H9 (cell line): ENCODE results near the gene FOXO1. TPM values are rescaled to one million over a fixed set of nuclear protein-coding genes. Genes with fewer than 3 reads are reported as not detected.

ENCODE experiments used
- DNase-seq: peaks from one replicate; pipeline ENCODE4 v3.0.0-alpha.2; 2017
- H2AFZ ChIP-seq: one replicate; pipeline ENCODE4 v1.6.1; 2013; ENCODE audit warnings: mild to moderate bottlenecking, low read length, control low read depth, moderate library complexity
- H2AK5ac ChIP-seq: 2 replicates; pipeline ENCODE4 v1.6.1; 2013; ENCODE audit warnings: low read length, control low read depth, mixed read lengths; ENCODE audit not compliant: insufficient read length
- H2BK120ac ChIP-seq: one replicate; pipeline ENCODE4 v1.6.1; 2013; ENCODE audit warnings: low read depth, mild to moderate bottlenecking, low read length, control low read depth, inconsistent platforms; ENCODE audit not compliant: poor library complexity, severe bottlenecking
- H2BK12ac ChIP-seq: 2 replicates; pipeline ENCODE4 v1.6.1; 2013; ENCODE audit warnings: low read length, control low read depth, mixed read lengths, low read depth; ENCODE audit not compliant: insufficient read length
- H2BK15ac ChIP-seq: 2 replicates; pipeline ENCODE4 v1.6.1; 2013; ENCODE audit warnings: low read depth, low read length, control low read depth
- H2BK20ac ChIP-seq: one replicate; pipeline ENCODE4 v1.6.1; 2013; ENCODE audit warnings: low read depth, mild to moderate bottlenecking, low read length, control low read depth, inconsistent platforms; ENCODE audit not compliant: poor library complexity, severe bottlenecking
- H2BK5ac ChIP-seq: 2 replicates; pipeline ENCODE4 v1.6.1; 2013; ENCODE audit warnings: low read length, control low read depth, mixed read lengths; ENCODE audit not compliant: insufficient read length
- H3K14ac ChIP-seq: 2 replicates; pipeline ENCODE4 v1.6.1; 2013; ENCODE audit warnings: low read length, control low read depth; ENCODE audit not compliant: insufficient read depth
- H3K18ac ChIP-seq: 2 replicates; pipeline ENCODE4 v1.6.1; 2013; ENCODE audit warnings: low read depth, mild to moderate bottlenecking, mixed read lengths, low read length, control low read depth; ENCODE audit not compliant: insufficient read length
- H3K23ac ChIP-seq: 2 replicates; pipeline ENCODE4 v1.6.1; 2013; ENCODE audit warnings: low read length, control low read depth, mixed read lengths, low read depth; ENCODE audit not compliant: insufficient read length
- H3K23me2 ChIP-seq: 2 replicates; pipeline ENCODE4 v1.6.1; 2013; ENCODE audit warnings: low read depth, mild to moderate bottlenecking, mixed read lengths, low read length, control low read depth; ENCODE audit not compliant: insufficient read length, poor library complexity, severe bottlenecking
- H3K27ac ChIP-seq: 2 replicates; pipeline ENCODE4 v1.5.1; 2013; ENCODE audit warnings: low read length, control low read depth, mixed read lengths, low read depth; ENCODE audit not compliant: insufficient read length
- H3K27me3 ChIP-seq: 2 replicates; pipeline ENCODE4 v1.6.1; 2013; ENCODE audit warnings: low read length, control low read depth, inconsistent platforms; ENCODE audit not compliant: insufficient read depth
- H3K4ac ChIP-seq: 2 replicates; pipeline ENCODE4 v1.6.1; 2013; ENCODE audit warnings: low read depth, mild to moderate bottlenecking, control low read depth, inconsistent platforms, low read length, moderate library complexity
- H3K4me1 ChIP-seq: 2 replicates; pipeline ENCODE4 v1.6.1; 2013; ENCODE audit warnings: low read length, control low read depth, inconsistent platforms; ENCODE audit not compliant: insufficient read depth
- H3K4me2 ChIP-seq: 2 replicates; pipeline ENCODE4 v1.6.1; 2013; ENCODE audit warnings: low read length, control low read depth, mixed read lengths; ENCODE audit not compliant: insufficient read length, insufficient read depth
- H3K56ac ChIP-seq: 2 replicates; pipeline ENCODE4 v1.6.1; 2013; ENCODE audit warnings: low read depth, mild to moderate bottlenecking, mixed read lengths, low read length, control low read depth; ENCODE audit not compliant: insufficient read length
- H3K79me1 ChIP-seq: 2 replicates; pipeline ENCODE4 v1.6.1; 2013; ENCODE audit warnings: low read depth, mild to moderate bottlenecking, moderate library complexity, low read length, control low read depth, inconsistent platforms; ENCODE audit not compliant: insufficient read depth, poor library complexity, severe bottlenecking
- H3K79me2 ChIP-seq: 2 replicates; pipeline ENCODE4 v1.6.1; 2013; ENCODE audit warnings: low read length, control low read depth, inconsistent platforms; ENCODE audit not compliant: insufficient read depth
- H3K9ac ChIP-seq: 2 replicates; pipeline ENCODE4 v1.6.1; 2013; ENCODE audit warnings: low read length, control low read depth, mixed read lengths; ENCODE audit not compliant: insufficient read length; ENCODE audit errors: extremely low read depth
- H3K9me3 ChIP-seq: one replicate; pipeline ENCODE4 v1.6.1; 2013; ENCODE audit warnings: low read depth, low read length, inconsistent platforms; ENCODE audit not compliant: control insufficient read depth
- H3T11ph ChIP-seq: one replicate; pipeline ENCODE4 v1.6.1; 2013; ENCODE audit warnings: mild to moderate bottlenecking, low read length, control low read depth, inconsistent platforms
- H4K20me1 ChIP-seq: one replicate; pipeline ENCODE4 v1.6.1; 2013; ENCODE audit not compliant: control insufficient read depth, insufficient read length, insufficient read depth
- H4K5ac ChIP-seq: 2 replicates; pipeline ENCODE4 v1.6.1; 2013; ENCODE audit warnings: low read depth, mild to moderate bottlenecking, mixed read lengths, low read length, control low read depth; ENCODE audit not compliant: insufficient read length
- H4K8ac ChIP-seq: replicated peaks from 2 replicates; pipeline ENCODE4 v1.6.1; 2013; ENCODE audit warnings: low read length, control low read depth, mixed read lengths, low read depth; ENCODE audit not compliant: insufficient read length
- H4K91ac ChIP-seq: 2 replicates; pipeline ENCODE4 v1.6.1; 2013; ENCODE audit warnings: low read depth, mild to moderate bottlenecking, moderate library complexity, mixed read lengths, low read length, control low read depth; ENCODE audit not compliant: insufficient read length
- H3K27ac Mint-ChIP-seq, 3 experiments: 2 replicates in 2 of 3; 3 replicates in 1 of 3; pipeline ENCODE4 v1.8.0; 2020 to 2021; ENCODE audit warnings: mixed read lengths in 3 of 3, mild to moderate bottlenecking in 1 of 3, moderate library complexity in 1 of 3
- H3K27me3 Mint-ChIP-seq: 2 replicates; pipeline ENCODE4 v1.8.0; 2021; ENCODE audit warnings: low read depth, mild to moderate bottlenecking, moderate library complexity, mixed read lengths
- H3K36me3 Mint-ChIP-seq, 3 experiments: 2 replicates in 2 of 3; 3 replicates in 1 of 3; pipeline ENCODE4 v1.8.0; 2020 to 2021; ENCODE audit warnings: low read depth in 3 of 3, mixed read lengths in 3 of 3; ENCODE audit not compliant: insufficient read depth in 1 of 3
- H3K4me1 Mint-ChIP-seq, 2 experiments: 2 replicates each; pipeline ENCODE4 v1.8.0; 2020; ENCODE audit warnings: mixed read lengths in 2 of 2
- H3K4me3 Mint-ChIP-seq, 2 experiments: 2 replicates in 1 of 2; 3 replicates in 1 of 2; pipeline ENCODE4 v1.8.0; 2020 to 2021; ENCODE audit warnings: mild to moderate bottlenecking in 2 of 2, mixed read lengths in 2 of 2, moderate library complexity in 1 of 2
- H3K9me3 Mint-ChIP-seq, 2 experiments: 2 replicates in 1 of 2; 3 replicates in 1 of 2; pipeline ENCODE4 v1.8.0; 2020; ENCODE audit warnings: mild to moderate bottlenecking in 2 of 2, mixed read lengths in 2 of 2, moderate library complexity in 1 of 2
- WGBS: extraction: QIAGEN DNeasy Blood & Tissue Kit; methylation state at CpG from one replicate; pipeline ENCODE4 v1.1.7; 2013; ENCODE audit warnings: missing lambda C conversion rate, low lambda C conversion rate, mixed read lengths; ENCODE audit not compliant: insufficient read length; ENCODE audit errors: extremely low coverage; 5-methylcytosine and 5-hydroxymethylcytosine counted together
- total RNA-seq: library from RNA; stranded (reverse); gene quantifications from 2 replicates; pipeline ENCODE4 v1.2.1, GENCODE V29; 2021
- TF ChIP-seq, protein P1 (sequence below): fragments of 200-600 bp; sonication (generic); conservative IDR thresholded peaks from 3 replicates; pipeline ENCODE4 v1.8.0; 2021; ENCODE audit warnings: antibody characterized with exemption, mild to moderate bottlenecking

FOXO1 gene
- total RNA-seq, 1 experiment from 2014 or later = 44.6 TPM

DNA sequence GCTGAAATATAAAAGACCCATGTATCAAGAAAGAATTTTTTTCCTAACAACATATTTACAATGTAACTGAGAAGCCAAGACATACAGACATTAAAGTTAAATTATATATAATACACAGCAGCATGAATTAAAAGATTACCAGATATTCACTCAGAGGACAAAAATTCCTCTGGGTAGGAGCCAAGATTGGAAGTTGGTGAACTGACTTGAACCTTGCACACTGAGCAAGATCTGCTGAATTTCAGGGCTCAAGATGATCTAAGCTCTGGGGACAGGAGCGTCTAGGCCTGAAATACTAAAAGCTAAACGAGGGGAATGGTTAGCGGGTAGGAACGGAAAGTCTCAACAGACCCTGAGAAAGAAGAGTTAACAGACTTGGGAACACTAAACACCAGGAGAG is 8.5 kb downstream of the FOXO1 start:
- H3K4me2 ChIP-seq = no peak overlapping the region
- DNase-seq = no peak
- H4K5ac ChIP-seq = no peak overlapping the region
- peaks cover 62 to 79% of the 10 kb centered on the region in 2 experiments for H3K4me1 Mint-ChIP-seq
- no peak overlapping the region for H3K23ac ChIP-seq
- H3K9me3 ChIP-seq = no peaks in the 10 kb centered on the region
- H3K4ac ChIP-seq = no peak overlapping the region
- no peak overlapping the region for H3K14ac ChIP-seq
- no peak overlapping the region for H2AFZ ChIP-seq
- H2BK20ac ChIP-seq = no peak overlapping the region
- H3K56ac ChIP-seq = no peak overlapping the region
- H3K36me3 Mint-ChIP-seq = peaks cover 19 to 39% (median 24%) of the 10 kb centered on the region in 3 experiments
- TF ChIP-seq, protein P1, sequence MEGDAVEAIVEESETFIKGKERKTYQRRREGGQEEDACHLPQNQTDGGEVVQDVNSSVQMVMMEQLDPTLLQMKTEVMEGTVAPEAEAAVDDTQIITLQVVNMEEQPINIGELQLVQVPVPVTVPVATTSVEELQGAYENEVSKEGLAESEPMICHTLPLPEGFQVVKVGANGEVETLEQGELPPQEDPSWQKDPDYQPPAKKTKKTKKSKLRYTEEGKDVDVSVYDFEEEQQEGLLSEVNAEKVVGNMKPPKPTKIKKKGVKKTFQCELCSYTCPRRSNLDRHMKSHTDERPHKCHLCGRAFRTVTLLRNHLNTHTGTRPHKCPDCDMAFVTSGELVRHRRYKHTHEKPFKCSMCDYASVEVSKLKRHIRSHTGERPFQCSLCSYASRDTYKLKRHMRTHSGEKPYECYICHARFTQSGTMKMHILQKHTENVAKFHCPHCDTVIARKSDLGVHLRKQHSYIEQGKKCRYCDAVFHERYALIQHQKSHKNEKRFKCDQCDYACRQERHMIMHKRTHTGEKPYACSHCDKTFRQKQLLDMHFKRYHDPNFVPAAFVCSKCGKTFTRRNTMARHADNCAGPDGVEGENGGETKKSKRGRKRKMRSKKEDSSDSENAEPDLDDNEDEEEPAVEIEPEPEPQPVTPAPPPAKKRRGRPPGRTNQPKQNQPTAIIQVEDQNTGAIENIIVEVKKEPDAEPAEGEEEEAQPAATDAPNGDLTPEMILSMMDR = no peak
- no peak overlapping the region for H3K9ac ChIP-seq
- H3K23me2 ChIP-seq = no peaks in the 10 kb centered on the region
- H3K79me1 ChIP-seq = no peaks in the 10 kb centered on the region
- no peak overlapping the region for H4K8ac ChIP-seq
- no peak overlapping the region for H2BK5ac ChIP-seq
- H2AK5ac ChIP-seq = no peak overlapping the region
- H3K79me2 ChIP-seq = peaks cover 56% of the 10 kb centered on the region; the same call in 1 of the 2 replicates
- H3K4me1 ChIP-seq = peaks cover 10% of the 10 kb centered on the region; the same call in 1 of the 2 replicates
- H2BK12ac ChIP-seq = no peak overlapping the region
- no peak overlapping the region for H2BK120ac ChIP-seq
- H4K20me1 ChIP-seq = no peaks in the 10 kb centered on the region
- H4K91ac ChIP-seq = no peak overlapping the region
- H3K27ac Mint-ChIP-seq = peak overlapping the region; percentile 51 to 89 (median 74); a peak in 4 of 7 replicates
- no peaks in the 10 kb centered on the region for H3K27me3 Mint-ChIP-seq
- no peaks in the 10 kb centered on the region for H3K27me3 ChIP-seq
- peaks cover 4 to 8% of the 10 kb centered on the region in 2 experiments; a peak in 3 of 5 replicates for H3K9me3 Mint-ChIP-seq
- H3K18ac ChIP-seq = no peak overlapping the region
- no CpG with 5 or more reads among the region's 4 CpGs for WGBS
- H3T11ph ChIP-seq = peak overlapping the region; percentile 1
- H3K4me3 Mint-ChIP-seq = no peak overlapping the region
- H3K27ac ChIP-seq = no peak overlapping the region
- no peak overlapping the region for H2BK15ac ChIP-seq
